ENCODE results near the gene CPLX1.
"Not testable (repeated sequence)": the region's sequence is repeated elsewhere in the genome, so short reads cannot be mapped to it uniquely, and the experiment has no call there.

The CPLX1 gene

DNA sequence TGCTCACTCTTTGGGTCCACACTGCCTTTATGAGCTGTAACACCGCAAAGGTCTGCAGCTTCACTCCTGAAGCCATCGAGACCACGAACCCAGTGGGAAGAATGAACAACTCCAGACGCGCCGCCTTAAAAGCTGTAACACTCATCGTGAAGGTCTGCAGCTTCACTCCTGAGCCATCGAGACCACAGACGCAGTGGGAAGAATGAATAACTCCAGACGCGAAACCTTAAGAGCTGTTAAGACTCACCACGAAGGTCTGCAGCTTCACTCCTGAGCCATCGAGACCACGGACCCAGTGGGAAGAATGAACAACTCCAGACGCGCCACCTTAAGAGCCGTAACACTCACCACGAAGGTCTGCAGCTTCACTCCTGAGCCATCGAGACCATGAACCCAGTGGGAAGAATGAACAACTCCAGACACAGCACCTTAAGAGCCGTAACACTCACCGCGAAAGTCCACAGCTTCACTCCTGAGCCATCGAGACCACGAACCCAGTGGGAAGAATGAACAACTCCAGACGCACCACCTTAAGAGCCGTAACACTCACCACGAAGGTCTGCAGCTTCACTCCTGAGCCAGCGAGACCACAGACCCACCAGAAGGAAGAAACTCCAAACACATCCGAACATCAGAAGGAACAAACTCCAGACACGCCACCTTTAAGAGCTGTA is 51.4 kb downstream of the CPLX1 start:
- DNase-seq: not testable (repeated sequence)

DNA sequence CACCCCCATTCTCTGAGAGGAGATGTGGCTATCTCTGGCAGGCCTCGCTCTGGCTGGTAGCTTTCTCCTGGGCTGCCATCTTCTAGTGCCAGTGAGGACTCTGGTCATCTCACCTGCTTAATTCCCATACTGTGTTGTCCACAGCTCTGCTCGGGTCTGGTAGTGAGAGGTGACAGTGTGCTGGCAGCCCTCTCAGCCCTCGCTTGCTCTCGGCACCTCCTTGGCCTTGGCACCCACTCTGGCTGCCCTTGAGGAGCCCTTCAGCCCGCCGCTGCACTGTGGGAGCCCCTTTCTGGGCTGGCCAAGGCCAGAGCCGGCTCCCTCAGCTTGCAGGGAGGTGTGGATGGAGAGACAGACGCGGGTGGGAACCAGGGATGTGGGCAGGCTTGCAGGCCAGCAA is 52.7 kb downstream of the CPLX1 start:
- DNase-seq: no peak

DNA sequence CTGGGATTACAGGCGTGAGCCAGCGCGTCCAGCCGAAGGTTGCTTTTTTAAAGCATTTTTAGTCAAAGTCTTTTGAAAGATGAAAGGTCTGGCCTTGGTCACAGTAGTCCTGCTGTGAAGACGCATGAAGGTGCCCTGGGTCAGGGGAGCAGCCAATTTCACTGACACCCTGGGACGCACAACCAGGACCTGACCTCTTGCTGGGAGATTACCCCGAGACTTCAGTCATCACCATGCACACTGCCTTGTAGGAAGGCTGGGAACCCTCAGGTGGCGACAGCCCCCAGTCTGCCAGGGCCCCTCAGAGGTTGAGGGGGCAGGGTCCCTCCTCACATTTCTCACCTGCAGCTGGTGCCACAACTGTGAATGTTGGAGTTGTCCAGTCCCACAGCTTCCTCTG is 53.2 kb downstream of the CPLX1 start:
- DNase-seq: no peak

DNA sequence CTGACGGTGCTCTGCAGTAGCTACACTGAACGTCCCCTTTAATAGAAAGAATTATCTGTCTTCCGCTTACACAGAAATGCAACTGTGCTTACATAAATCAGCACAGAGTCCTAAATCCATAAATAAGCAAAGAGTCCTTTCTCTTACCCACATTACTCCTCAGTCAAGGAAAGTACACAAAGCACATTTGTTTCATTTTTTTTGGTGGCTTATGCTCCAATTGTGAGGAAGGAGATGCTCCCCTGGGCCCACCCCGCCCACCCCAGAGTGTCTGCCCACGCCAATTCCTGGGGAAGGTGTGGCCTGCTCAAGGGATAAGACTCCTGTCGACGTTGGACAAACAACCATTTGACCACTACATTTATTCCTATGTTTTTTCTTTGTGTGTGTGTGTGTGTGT is 53.8 kb downstream of the CPLX1 start:
- no peak for DNase-seq

DNA sequence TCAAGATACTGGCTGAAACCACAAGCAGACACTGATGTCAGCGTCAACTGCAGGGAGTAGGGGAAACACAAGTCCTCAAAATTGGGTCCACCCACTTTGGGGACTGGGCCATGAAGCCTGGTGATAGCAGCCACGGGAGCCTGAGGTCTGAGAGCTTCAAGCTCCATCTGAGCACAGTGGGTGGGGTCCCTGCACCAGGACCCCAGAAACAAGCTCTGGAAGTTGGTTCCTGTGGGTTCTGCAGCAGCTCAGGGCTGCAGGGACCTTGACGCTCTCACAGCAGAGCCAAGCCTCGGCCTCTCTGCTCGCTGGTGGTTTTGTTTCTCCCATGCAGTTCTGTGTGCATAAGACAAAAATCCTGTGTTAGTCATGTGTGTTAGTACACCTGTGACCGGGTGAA is 54.5 kb downstream of the CPLX1 start:
- DNase-seq: no peak

DNA sequence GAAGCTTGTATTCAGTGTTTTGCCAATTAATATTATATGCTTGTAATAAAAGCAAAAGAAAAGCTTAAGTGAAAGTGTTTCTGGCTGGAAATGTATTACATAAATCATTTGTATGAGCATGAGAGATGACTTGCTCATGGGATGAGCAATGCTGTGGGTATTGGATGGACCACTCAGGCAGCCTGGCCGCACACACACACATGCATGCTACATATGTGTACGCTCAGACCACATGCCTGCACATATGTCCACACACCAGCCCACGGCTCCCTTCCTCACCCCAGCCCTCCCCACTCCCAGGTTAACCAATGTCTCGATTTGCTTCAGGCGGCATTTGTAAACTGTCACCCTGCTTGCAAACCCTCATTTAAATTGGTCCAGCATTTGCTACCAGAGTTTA is 55.9 kb downstream of the CPLX1 start:
- DNase-seq: no peak

DNA sequence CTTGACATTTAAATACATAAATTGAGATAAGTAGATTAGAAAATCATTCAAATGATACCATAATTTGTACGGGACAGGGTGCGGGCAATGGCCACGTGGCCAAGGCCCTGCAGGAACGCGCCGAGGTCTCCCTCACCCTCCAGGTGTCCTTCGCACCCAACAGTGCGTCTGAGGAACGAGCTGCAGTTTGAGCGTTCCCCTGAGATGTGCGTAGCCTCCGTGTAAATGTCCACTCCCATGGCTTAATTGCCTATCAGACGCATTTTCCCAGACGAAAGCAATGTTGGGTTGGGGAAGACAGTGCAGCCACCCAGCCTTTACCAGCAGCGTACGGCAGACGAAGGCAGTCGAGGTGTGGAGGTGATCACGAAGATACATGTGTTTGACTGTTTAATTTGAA is 56.4 kb downstream of the CPLX1 start:
- DNase-seq: no peak

DNA sequence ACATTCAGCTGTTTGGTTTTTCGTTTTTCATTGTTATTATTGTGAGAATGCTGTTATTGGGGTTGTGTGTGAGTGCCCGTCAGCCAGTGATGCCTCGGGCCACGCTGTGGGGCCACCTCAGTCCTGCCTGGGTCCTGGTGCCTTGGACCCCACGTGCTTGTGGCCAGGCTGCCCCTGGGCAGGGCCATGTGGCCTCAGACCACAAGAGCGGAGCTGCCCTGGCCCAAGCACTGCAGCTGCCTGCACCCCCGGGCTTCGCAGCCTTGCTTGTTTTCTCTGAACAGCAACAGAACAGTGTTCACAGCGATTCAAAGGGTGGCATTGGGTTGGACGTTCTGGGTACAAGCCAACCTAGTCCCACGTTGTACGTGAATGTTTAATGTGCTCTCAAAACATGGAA is 56.9 kb downstream of the CPLX1 start:
- DNase-seq: no peak

DNA sequence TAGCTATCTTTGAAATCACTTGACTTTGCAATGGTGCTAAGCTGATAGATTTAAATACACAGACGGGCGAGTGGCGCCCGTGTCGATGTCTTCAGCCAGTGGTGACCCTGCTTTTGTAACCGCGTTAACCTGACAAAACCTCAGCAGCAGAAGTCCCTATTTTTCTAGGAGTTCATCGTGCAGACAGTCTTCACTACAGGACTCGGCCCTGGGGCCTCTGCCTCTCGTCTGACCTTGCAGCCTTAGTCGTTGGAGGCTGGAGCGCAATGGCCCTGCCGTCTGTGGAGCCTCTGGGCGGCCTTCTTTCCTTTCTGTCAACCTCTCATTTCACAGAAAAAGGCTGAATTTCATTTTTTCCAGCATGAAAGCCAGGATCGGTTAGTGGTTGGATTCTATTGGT is 57.9 kb downstream of the CPLX1 start:
- no peak for DNase-seq

DNA sequence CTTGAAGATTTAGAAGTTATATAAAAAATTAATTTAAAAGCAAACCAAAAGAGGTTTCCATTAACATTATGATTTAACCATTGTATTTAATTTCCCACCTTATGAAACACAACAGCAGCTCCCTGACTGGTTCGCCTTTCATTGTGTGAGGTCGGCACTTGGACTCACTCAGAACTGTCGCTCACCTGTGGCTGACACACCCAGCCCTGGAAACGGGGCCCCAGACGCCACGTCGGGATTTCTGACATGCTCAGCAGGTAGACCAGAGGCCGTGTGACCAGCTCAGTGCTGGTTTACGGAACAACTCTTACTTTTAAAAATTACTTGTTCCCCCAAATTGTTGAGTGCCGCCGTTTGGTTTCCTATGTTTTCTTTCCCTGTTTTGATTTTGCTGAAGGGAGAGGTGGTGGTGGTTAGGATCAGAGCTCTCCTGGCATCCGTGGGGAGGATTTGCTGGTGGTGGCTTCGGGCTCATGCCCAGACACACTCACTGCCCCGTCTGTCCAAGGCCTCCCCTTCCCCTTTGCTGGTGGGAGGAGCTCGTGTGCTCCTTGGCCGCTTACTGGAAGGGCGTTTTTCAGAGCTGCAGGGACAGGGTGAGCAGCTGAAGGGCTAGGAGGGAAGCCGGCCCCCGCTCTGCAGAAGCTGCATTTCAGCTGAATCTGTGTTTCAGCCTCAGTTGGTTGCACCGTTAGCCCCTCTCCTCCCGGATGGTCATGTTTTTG is 59.2 kb downstream of the CPLX1 start:
- no peak for DNase-seq

DNA sequence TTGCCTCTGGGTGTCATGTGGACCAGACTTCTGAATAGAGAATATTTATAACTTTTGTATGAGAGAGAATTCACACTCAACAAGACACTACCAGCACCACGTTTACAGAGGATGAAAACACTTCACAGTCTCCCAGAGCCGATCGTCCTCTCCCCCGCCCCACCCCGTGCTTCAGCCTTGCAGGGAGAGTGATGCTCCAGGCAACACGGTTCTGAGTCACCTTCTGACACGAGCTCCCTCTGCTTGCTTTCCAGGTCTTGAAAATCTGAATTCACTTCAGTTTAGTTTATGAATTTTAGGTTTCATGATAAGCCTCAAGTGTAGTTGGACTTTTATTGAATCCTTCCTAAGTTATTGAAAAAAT is 59.8 kb downstream of the CPLX1 start:
- DNase-seq: no peak

DNA sequence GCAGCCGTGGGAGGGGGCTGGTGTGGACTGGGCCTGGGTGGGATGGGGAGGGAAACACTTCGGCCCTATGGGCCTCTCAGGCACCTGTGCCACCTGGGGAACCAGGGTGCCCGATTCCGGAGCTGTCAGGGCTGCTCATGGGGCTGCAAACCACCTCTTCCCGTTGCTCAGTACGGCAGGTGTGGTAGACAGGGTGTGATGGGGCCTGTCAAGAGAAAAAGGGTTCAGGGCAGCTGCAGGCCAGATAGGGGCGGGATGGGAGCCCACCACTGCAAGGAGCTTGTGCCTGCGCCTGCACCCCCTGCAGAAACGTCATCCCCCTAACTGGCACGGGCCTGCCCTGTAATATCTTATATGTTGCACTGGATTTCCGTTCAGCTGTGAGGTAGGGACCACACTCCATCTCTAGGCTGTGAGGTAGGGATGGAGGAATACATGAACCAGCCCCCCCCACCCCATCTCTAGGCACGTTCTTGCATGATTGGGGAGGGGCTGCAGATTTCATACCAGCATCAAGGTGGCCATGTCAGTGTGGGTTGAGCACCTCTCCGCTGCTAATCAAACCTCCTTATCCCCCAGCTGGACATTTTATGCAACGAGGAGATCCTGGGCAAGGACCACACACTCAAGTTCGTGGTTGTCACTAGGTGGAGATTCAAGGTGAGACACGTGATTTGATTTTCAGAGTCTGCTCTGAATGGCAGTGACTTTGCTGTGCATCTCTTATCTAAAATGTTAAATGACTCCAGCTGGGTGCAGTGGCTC is 61.3 kb downstream of the CPLX1 start:
- no peak for DNase-seq

DNA sequence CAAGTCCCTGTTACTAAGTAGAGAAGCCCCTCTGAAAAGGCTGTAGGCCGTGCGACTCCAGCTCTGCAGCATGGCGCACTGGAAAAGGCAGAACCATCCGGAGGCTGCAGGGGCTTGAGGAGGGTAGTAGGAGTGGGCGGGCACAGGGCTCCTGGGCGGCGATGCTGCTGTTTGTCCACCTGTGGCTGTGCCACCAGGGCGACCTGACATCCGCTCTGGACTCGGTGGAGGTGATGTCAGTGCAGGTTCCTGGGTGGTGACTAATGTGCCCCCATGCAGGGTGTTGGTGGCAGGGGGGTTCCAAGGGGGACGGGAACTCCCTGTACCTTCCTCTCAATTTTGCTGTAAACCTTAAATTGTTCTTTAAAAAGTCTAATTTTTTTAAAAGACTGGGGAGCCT is 62.0 kb downstream of the CPLX1 start:
- no peak for DNase-seq

DNA sequence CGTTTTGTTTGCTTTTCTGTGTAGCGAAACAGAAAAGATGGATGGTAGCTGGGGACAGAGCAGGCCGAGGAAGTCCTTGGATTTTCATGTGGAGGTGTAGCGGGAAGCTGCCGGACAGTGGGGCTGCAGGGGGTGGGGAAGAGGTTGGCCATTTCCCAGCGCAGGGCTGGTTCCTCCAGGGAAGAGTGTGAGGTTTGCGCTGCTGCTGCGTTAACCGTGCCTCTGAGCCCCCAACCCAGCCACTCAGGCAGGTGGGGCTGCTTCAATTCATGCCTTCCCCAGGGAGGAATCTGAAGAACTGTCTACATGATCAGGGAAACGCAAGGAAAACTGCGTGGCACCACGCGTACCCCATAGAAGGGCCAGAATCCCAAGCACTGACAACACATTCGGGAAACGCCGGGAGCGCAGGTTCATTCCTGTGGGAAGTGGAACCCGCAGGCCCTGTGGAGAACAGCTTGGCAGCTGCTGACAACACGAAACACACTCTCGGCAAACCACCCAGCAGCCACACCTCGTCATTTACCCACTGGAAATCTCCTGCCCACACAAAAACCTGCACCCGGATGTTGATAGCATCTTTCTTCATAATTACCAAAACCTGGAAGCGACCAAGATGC is 62.6 kb downstream of the CPLX1 start:
- no peak for DNase-seq

DNA sequence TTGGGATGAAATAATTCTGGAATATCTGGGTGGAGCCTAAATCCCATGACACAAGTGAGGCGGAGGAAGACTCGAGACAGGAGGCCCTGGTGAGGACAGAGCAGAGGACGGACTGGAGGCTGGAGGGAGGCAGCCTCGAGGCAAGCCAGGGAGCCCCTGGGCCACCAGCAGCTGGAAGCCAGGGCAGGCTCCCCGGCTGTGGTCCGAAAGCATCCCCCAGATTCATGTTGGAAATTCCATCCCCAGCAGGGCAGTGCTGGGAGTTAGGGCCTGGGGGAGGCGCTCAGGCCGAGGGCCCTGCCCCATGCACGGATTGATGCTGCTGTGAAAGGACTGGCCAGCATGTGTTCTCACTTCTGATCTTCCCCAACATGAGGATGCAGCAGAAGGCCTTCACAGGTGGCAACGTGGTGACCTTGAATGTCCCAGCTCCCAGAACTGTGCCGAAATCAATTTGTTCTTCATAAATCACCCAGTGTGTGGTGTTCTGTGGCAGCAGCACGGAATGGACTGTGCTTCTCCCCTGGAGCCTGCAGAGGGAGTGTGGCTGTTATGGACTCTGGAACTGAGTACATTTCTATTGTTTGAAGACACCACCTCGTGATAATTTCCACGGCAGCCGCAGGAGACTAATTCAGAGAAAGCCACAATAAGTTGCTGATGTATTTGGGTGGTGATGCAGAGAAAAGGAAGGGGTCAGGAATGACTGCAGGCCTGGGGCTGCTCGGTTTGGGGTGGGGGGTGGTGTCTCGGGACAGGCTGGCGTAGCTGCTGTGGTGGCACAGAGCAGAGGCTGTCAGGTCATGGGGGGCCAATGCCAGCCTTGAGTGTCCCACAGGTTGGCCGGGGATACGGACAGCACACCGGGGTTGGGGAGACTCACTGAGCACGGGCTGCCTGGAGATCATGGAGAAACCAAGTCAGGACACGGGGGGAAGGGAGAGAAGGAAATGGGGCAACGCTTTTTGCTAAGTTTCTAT is 63.4 kb downstream of the CPLX1 start:
- DNase-seq: no peak

DNA sequence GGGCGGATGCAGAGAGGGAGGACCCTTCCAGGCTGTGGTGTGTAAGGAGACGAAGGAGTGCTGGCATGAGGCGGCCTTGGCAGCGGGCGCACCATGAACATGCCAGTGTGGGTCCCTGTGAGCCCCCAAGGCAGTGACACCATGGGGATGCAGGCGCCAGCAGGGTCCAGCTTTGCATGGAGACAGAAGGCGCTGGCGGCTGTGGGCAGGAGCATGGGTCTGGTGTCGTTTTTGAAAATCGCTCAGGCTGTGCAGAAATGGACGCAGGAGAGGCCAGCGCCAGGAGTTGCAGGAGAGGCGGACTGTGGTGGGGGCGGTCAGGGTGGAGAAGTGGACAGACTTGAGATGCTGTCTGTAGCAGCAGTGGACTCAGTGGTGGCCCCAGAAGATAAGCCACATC is 64.2 kb downstream of the CPLX1 start:
- DNase-seq: no peak

DNA sequence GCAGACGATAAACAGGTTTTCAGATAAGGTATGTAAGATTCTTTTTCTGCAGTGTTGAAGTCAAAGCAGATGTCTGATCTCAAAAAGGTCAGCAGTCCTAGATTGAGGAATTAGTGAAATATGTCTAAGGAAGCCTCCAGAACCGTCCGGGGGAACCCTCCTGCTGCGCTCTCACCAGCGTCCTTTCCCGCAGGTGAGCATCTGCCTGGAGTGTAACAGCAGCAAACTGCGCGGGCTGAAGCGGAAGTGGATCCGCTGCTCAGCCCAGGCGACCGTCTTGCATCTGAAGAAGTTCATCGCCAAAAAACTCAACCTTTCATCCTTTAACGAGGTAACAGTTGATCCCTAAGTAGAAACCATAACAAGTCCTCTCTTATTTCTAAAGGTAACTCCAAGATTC is 64.8 kb downstream of the CPLX1 start:
- DNase-seq: no peak

DNA sequence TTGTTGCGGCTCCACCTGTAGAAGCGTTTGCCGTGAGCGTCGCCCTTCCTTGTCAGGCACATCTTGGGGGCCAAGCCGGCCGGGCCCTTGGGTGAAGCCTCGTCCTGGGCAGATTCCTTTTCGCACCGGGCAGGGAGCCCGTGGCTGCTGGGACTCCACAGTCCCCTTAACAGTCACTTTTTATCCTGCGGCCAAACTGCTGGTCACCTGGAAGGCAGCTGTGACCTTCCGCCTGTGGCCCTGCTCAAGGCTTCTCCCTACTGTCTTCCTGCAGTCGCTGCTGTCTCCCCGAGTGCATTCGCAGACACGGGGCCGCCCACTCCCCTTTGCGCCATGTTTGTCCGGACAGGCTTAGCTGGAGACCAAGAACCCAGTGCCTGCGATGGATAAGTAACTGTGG is 65.3 kb downstream of the CPLX1 start:
- no peak for DNase-seq

DNA sequence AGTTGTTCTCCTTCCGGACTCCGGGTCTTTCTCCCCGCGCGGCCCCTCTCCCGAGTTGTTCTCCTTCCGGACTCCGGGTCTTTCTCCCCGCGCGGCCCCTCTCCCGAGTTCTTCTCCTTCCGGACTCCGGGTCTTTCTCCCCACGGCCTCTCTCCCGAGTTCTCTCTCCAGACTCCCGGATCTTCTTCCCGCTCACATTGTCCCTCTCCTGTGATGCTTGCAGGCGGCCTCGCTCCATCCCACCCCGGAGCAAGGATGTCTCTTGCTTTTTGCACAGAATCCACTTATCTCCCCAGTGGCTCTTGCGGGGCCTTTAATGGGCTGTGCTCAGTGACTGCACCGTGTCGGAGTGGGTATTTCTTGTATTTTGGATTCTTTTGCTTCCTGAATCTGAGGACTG is 66.1 kb downstream of the CPLX1 start:
- not testable (repeated sequence) for DNase-seq

DNA sequence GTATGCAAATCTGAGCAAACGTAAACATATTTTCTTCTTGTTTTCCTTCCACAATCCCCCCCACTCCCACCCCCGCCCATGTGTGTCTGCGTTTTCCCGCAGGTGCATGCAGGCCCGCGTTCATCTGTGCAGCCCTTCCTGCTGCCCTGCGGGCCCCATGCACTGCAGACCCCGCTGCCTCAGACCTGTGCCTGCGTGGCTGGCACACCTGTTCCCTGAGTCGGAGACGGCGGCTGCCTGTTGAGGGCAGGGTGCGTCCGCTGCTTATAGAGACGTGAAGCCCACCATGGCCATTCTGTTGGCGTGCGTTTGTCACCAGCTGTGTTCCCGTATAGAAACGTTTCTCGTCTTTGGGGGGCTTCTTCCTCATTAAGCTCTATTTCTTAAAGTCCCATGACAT is 68.8 kb downstream of the CPLX1 start:
- DNase-seq: no peak

DNA sequence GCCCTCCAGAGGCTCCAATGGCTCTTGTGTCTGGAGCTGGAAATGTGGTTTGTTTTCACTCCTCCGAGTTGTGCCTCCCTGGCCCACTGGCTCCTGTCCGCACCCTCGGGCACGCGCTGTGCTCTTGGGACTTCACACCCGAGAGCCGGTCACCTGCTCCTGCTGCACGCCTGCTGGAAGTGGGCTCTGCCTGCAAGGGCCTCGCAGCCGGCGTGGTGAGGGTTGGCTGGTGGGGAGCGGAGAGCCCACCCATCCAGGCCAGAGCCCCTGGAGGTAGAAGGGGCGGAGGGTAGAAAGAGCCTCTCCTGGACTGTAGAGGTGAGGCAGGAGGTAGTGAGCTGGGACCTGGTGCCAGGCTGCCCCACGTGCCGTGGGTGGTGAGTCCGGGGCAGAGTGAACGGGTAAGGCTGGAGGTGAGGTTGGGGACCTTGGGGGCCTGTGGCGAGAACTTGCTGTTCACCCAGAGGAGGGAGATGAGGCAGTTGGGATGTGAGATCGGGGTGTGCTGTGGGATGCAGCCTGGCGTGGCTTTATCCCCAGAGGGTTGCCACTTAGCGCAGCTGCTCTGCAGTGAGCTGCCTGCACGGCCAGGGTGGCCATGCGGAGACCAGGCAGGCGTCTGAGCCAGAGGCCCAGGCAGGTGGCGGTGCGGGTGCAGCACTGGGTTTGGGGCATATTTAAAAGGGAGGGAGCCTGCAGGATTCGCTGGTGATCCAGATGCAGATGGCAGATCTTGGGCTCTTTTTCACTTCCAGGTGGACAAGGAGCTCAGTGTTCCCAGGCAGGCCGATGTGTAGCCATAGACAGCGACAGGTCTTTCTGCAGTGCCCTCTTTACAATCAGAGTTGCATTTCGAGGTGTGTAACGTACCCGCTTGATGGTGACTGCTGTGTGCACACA is 71.5 kb downstream of the CPLX1 start:
- DNase-seq: no peak
